NCI-H82 treated with DMSO at 0.1 percent for 48 hours (cell line): ENCODE measurements around the gene LCORL.
"Not testable (repeated sequence)": the region's sequence is repeated elsewhere in the genome, so short reads cannot be mapped to it uniquely, and the experiment has no call there.

Experiments
- DNase-seq: peaks from one replicate; lab custom pipeline; 2025; ENCODE audit not compliant: unreplicated experiment; lab: John Stamatoyannopoulos, UW

The LCORL gene

DNA sequence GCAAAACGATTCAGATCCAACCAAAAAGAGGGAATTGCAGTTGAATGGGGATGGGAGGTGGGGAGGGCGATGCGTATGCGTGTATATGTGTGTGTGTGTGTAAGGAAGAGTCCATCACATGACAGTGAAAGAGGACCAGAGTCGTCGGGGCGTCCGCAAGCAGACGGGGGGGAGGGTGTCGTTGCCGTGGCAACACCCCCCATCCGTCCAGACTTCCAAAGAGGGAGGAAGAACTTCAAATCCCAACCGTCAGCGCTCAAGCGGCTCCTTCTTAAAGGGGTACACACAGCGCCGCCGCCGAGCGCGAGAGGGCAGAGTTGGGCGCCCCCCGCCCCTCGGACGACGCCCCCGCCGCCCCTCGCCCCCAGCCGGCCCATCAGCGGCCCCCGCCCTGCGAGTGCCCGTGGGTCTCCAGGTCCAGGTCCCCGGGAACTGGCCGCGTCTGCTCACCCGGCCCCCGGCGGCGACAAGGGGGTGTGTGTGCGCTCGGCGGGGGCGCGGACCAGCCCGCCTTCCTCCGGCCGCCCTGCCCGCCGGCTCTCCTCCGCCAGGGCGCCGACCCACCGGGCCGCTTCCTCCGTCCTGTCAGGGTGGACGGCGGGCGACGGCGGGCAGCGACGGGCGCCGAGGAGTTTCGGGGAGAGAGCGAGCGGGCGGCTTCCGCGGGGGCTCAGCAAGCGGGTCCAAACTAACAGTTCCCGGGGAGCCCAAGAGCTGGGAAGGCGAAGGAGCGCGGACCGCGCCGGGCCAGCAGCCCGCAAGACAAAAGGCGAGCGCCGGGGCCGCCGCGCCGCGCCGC, 685 bp downstream of the LCORL start:
- DNase-seq, result peak; percentile 60

DNA sequence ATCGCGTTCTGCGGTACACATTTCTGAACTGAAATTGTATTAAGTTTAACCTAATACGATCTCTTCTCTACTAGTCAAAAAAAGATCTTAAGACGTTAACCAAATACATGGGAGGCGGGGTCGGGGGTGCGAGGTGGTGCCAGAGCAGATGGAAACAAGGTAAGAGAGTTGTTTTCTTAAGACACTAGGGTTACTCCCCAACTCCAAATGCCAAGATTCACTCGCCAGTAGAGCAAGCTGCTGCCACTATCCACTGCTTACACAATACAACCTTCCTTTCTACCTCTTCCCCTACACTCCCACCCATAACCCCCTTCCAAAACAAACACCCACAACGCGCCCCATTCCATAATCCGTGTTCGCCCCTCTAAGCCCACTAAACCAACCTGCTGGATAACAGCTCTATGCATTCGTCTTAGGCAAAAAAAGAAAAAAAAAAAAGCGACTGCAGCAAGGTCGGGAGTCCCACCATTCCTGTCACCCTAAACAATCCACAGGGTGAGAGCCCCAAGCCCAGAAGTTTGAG, 1.3 kb downstream of the LCORL start:
- peak; percentile 6 for DNase-seq

DNA sequence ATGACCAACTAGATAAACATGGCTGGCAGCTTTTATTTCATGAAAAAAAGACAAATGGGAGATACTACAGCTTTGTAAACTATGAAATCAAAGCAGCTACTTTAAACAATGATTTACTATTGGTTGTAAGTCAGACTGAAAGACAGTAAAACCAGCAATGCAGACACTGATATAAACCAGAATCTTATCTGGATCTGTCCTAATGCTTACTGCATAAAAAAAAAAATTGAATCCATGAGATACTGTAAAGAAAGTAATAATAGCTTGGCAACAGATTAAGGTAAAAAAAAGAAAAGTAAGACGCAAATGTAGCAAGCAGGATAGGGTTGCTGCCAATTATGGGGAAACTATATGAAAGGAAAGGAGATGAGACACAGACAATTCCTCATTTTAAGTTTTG, 7.3 kb downstream of the LCORL start:
- DNase-seq, result no peak

DNA sequence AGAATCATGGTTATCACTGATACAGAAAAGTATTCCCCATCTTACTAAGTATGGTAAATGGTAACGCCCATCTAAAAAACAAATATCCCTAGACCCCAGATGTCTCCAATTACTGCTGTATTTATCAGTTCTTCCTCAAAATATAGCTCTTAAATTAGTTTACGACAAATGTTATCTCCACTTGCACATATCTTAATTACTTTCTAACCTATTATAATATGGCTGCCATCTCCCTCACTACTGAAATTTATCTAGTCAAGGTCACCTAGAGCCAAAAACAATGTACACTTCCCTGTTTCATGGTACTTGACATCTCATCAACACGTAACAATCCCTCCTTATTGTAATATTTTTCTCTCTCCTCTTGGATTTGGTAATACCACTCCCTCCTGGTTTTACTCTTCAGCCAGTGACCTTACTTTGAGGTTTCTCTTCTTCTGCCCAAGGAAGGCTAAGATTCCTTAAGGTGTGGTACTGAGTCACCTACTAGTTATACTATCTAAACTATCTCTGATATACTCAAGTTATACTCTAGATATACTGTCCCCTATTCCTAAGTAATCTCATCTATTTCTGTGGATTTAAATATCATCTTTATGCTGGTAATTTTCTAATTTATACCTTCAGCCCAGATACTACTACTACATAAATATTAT, 8.6 kb downstream of the LCORL start:
- no peak for DNase-seq

DNA sequence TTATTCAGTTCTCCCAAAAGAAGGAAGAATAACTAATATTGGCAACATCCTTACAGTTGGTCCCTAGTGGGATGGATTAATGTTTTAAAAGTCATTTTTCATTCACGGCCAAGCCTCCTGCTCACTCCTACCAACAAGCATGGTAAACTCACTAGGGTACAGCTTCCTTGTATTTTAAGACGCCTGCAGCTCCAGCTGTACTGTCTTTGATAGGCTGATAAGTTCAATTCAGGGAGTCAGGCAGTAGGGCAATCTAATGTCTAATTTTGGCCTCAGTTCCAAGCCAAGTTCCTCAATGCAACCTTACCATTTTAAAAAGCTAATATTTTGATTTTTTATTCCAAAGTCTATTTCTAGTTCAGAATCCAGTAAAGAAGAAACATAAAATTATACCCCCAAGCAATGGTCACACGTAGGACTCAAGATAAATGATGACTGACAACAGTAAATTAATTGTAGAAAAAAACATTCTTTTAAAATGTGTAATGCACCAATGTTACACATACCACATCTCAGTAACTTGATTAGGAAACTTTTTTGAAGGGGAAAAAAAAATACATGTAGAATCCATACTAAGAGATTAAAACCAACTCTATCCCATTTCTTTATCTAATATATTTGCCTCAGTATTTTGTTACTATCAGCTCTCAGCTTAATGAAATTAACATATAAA, 9.3 kb downstream of the LCORL start:
- DNase-seq, result no peak

DNA sequence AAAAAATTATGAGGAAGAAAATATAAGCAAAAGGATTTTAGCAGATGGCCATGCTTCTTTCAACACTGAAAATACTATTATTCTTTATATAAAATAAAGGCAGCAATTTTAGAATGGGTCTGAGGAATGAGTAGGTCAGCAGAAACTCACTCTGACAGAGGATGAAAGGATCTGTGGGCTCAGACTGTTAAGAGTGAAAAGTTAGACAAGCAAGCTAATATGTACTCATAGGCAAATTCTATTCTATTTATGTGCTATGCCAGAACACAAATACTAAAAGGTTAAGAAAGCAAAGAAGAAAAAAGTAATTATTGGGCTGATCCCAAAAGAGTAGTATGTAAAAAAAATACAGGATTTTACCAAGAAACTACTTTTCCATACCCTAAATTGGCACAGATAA, 13.9 kb downstream of the LCORL start:
- no peak for DNase-seq

DNA sequence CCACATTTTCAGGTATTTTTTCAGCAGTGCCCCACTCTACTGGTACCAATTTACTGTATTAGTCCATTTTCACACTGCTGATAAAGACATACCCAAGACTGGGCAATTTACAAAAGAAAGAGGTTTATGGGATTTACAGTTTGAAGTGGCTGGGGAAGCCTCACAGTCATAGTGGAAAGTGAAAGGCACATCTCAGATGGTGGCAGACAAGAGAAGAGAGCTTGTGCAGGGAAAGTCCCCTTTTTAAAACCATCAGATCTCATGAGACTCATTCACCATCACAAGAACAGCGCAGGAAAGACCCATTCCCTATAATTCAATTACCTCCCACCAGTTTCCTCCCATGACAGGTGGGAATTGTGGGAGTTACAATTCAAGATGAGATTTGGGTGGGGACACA, 15.1 kb downstream of the LCORL start:
- DNase-seq, result not testable (repeated sequence)

DNA sequence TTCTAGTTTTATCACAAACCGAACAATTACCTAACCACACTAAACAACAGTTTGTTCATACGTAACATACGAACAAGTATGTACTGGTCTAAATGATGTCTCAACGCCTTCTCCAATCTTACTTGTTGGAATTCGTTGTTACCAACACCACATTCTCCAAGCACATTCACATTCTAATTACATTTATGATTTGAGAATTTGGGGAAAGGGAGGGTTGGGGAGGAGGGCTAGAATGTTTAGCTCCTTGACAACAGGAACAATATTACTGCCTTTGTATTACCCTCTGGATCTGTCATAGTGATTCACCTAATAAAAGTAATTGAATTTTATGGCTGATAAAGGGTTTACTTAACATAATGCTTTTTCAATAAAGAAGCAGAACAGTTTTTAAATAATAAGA, 24.4 kb downstream of the LCORL start:
- DNase-seq, result no peak

DNA sequence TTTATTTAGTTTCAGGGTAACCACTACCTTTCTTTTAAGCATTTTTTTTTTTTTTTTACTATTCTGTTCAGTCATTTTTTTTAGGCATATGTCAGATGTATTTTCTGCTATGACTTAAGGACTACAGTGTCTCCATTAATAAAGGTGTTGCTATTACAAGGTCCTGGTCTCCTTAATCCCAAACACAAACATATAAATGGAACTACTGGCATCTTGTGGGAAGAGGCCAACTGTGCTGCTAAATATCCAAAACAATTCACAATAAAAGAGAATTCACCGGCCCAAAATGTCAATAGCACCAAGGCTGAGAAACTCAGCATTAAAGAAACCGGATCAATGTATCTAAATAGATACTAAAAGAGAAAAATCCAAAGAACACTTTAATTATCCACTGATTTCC, 26.4 kb downstream of the LCORL start:
- DNase-seq, result no peak

DNA sequence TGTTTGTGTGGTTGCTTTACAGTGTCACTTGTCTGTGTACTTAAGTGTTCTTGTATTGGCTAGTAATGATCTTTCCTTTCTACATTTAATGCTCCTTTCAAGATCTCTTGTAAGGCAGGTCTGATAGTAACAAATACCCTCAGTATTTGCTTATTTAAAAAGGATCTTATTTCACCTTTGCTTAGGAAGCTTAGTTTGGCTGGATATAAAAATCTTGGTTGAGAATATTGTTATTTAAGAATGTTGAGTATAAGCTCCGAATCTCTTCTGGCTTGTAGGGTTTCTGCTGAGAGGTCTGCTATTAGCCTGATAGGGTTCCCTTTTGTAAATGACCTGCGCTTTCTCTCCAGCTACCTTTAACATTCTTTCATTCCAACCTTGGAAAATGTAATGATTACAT, 35.7 kb downstream of the LCORL start:
- DNase-seq, result no peak

DNA sequence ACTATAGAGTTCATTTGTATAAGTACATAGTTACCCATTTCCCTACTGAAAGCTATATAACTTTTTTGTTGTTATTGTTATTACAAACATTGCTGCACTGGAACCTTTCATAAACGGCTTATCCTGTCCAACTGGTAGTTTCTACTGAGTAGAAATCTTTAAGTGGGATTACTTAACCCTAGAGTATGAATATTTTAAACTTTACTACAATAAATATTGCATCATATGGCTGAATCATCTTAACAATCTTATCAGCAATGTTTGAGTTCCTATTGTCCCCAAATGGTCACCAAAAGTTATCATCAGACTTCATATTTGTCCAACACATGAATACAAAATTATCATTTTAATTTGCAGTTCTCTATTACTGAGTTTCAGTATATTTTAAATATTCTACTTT, 40.5 kb downstream of the LCORL start:
- DNase-seq, result no peak

DNA sequence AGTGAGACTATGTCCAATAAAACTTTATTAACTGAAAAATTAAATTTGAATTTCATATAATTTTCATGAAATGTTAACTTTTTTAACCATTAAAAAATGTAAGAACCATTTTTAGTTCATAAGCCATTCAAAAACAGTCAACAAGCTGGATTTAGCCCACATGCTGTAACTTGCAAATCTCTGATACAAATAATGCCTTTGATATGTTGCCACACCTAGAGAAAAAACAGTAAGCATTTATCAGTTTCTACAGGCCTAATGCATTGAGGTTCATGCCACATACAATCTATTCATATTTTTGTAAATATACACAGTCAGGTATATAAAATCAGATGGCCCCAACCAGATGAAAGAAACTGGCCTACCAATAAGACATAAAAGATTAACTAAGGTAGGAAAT, 52.8 kb downstream of the LCORL start:
- no peak for DNase-seq

DNA sequence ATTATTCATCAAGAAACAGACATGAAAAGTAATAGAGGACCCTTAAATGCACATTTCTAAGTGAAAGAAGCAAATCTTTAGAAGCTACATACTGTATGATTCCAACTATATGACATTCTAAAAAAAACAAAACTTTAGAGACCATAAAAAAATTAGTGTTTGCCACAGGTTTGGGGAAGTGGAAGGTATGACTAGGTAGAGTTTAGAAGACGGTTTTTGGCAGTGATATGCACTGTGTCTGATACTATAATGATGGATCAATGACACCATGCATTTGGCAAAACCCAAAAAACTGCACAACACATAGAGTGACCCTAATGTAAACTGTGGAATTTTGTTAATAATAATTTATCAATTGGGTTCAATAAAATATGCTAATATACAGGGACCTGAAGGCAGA, 54.5 kb downstream of the LCORL start:
- DNase-seq, result no peak

DNA sequence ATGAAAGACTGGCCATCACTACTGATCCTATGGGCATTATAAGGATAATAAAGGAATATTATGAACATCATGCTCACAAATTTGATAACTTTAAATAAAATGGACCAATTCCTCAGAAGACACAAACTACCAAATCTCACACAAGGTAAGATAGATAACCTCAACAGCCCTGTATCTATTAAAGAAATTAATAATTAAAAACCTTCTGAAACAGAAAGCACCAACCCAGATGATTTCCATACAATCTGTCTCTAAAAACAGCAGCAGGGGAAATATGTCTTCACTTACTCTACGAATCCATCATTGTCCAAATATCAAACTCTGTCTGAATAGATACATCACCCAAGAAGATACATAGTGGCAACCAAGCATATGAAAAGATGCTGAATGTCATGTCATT, 55.2 kb downstream of the LCORL start:
- no peak for DNase-seq

DNA sequence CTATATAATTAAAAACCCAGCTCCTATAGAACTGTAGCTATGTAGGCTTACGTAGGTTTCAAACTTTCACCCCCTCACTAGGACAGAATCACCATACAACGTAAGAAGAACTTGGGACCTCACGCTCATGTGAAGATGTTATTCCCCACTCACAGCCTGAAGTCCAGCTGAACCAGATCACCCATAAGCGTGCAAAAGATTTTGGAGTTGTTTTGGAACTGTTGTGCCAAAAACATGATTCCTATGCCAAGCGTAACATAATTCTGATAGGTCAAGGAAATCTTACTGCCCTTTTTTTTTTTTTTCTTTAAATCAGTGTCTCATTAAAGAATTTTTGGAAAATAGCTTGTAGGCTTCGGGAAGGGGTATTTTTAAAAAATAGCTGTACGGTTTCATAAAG, 57.0 kb downstream of the LCORL start:
- no peak for DNase-seq

DNA sequence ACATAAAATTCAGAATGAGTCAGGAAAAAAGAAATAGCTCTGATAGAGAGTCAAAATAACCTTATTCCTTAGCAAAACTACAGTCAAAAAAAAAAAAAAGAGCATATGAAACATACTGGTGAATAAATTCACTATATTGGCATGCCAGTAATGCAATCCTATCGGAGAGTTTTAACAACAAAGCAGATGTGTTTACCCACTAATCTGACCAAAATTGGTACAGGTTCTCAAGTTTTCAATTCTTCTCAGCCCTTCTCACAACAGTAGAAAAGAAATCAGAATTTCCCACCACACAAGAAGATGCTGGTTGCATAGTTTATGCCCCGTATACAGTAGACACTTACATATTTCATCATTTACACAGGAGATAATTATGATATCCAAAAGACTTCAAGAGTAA, 59.4 kb downstream of the LCORL start:
- no peak for DNase-seq

DNA sequence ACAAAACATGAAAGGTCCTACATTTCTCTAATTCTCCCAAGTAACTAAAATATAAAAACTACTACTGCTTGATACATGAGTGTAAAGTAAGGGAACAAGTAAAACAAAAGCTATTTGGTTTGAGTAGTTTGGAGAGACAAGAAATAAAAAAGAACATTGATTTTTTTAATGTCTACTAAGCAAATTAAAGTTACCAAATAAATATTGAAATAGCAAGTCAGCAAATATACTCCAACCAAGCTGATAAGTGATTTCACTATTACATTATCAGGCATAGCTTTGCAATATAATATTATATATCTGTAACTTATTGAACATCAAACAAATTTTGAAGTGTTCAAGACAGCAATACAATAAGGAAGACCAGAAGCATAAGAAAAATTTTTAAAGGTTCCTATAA, 60.3 kb downstream of the LCORL start:
- DNase-seq, result no peak

DNA sequence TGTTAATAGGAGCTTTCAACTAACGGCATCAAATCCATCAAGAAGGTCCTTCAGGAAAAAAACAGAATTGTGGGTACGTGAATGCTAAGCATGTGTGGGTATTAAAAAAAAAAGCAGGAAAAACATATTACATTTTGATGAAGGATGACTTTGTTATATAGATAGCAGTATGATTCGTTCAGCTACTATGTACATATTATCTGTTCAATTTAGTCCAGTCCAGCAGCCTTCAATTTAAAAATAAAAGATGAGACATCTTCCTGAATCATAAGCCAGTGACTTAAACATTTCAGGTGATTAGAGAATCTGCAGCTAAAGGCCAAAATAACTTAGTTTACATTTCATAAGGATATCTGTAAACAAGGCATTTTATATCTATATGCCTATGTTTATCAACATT, 63.4 kb downstream of the LCORL start:
- no peak for DNase-seq

DNA sequence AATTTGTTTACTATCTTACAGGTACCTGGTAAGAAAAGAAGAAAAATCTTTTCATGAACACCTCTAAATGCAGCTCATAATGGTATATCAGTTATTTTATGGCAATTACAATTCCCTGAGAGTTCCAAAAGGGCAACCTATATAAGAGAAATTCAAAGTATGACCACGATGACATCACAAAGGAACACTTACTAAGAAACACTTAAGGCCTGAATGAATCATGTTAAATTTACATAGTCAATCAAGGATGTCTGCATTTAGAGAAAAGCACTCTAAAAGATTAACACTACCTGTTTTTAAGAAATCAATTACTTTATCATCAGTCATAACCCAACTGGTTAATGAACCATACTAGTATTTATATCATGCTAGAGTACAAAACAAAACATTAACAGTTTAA, 63.9 kb downstream of the LCORL start:
- DNase-seq, result no peak

DNA sequence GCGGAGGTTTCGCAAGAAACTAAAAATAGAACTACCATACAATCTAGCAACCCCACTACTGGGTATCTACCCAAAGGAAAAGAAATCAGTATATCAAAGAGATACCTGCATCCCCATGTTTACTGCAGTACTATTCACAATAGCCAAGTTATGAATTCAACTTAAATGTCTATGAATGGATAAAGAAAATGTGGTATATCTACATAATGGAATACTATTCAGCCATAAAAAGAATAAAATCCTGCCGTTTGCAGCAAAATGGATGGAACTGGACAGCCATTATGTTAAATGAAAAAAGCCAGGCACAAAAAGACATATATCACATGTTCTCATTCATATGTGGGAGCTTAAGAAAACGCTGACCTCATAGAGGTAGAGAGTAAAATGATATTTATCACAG, 65.3 kb downstream of the LCORL start:
- DNase-seq, result no peak

DNA sequence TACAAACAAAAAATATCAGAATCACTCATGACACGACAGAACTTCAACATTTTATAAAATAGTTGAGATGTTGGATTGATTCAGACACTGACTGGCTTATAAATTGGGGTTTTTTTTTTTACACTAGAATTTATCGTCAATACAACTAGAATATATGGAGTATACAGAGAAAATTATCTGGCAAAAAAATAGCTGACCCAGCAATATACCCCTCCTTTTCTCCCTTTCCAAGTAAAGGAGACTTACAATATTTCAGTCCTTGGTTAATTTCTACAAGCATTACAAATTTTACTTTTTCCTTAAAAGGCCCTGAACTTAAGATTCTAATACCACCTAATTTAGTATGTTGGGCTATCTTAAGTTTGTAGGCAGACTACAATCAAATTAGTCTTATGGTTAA, 76.3 kb downstream of the LCORL start:
- no peak for DNase-seq

DNA sequence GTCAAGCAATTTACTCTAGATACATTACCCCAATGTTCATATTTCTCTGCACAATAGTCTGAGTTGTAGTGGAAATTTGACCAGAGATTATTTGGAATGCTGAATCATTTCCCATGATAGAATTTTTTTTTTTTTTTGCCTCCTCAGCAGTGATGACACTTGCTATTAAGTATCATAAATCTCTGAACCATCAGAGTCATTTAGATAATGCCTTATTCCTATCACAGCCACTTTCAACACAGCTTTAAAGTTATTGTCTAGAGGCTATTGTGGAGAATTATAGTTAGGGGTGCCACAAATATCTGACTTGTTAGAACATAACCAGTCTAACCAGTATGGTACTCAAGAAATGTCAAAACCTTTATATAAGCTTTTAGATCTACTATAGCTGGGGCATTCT, 79.8 kb downstream of the LCORL start:
- no peak for DNase-seq
